H9 (cell line): ENCODE data around the gene MED27. TPM values are rescaled to one million over a fixed set of nuclear protein-coding genes. Genes with fewer than 3 reads are reported as not detected.

ENCODE experiments used
- DNase-seq: peaks from one replicate; pipeline ENCODE4 v3.0.0-alpha.2; 2017
- H2AFZ ChIP-seq: one replicate; pipeline ENCODE4 v1.6.1; 2013; ENCODE audit warnings: mild to moderate bottlenecking, low read length, control low read depth, moderate library complexity
- H2AK5ac ChIP-seq: 2 replicates; pipeline ENCODE4 v1.6.1; 2013; ENCODE audit warnings: low read length, control low read depth, mixed read lengths; ENCODE audit not compliant: insufficient read length
- H2BK120ac ChIP-seq: one replicate; pipeline ENCODE4 v1.6.1; 2013; ENCODE audit warnings: low read depth, mild to moderate bottlenecking, low read length, control low read depth, inconsistent platforms; ENCODE audit not compliant: poor library complexity, severe bottlenecking
- H2BK12ac ChIP-seq: 2 replicates; pipeline ENCODE4 v1.6.1; 2013; ENCODE audit warnings: low read length, control low read depth, mixed read lengths, low read depth; ENCODE audit not compliant: insufficient read length
- H2BK15ac ChIP-seq: 2 replicates; pipeline ENCODE4 v1.6.1; 2013; ENCODE audit warnings: low read depth, low read length, control low read depth
- H2BK20ac ChIP-seq: one replicate; pipeline ENCODE4 v1.6.1; 2013; ENCODE audit warnings: low read depth, mild to moderate bottlenecking, low read length, control low read depth, inconsistent platforms; ENCODE audit not compliant: poor library complexity, severe bottlenecking
- H2BK5ac ChIP-seq: 2 replicates; pipeline ENCODE4 v1.6.1; 2013; ENCODE audit warnings: low read length, control low read depth, mixed read lengths; ENCODE audit not compliant: insufficient read length
- H3K14ac ChIP-seq: 2 replicates; pipeline ENCODE4 v1.6.1; 2013; ENCODE audit warnings: low read length, control low read depth; ENCODE audit not compliant: insufficient read depth
- H3K18ac ChIP-seq: 2 replicates; pipeline ENCODE4 v1.6.1; 2013; ENCODE audit warnings: low read depth, mild to moderate bottlenecking, mixed read lengths, low read length, control low read depth; ENCODE audit not compliant: insufficient read length
- H3K23ac ChIP-seq: 2 replicates; pipeline ENCODE4 v1.6.1; 2013; ENCODE audit warnings: low read length, control low read depth, mixed read lengths, low read depth; ENCODE audit not compliant: insufficient read length
- H3K23me2 ChIP-seq: 2 replicates; pipeline ENCODE4 v1.6.1; 2013; ENCODE audit warnings: low read depth, mild to moderate bottlenecking, mixed read lengths, low read length, control low read depth; ENCODE audit not compliant: insufficient read length, poor library complexity, severe bottlenecking
- H3K27ac ChIP-seq: 2 replicates; pipeline ENCODE4 v1.5.1; 2013; ENCODE audit warnings: low read length, control low read depth, mixed read lengths, low read depth; ENCODE audit not compliant: insufficient read length
- H3K27me3 ChIP-seq: 2 replicates; pipeline ENCODE4 v1.6.1; 2013; ENCODE audit warnings: low read length, control low read depth, inconsistent platforms; ENCODE audit not compliant: insufficient read depth
- H3K4ac ChIP-seq: 2 replicates; pipeline ENCODE4 v1.6.1; 2013; ENCODE audit warnings: low read depth, mild to moderate bottlenecking, control low read depth, inconsistent platforms, low read length, moderate library complexity
- H3K4me1 ChIP-seq: 2 replicates; pipeline ENCODE4 v1.6.1; 2013; ENCODE audit warnings: low read length, control low read depth, inconsistent platforms; ENCODE audit not compliant: insufficient read depth
- H3K4me2 ChIP-seq: 2 replicates; pipeline ENCODE4 v1.6.1; 2013; ENCODE audit warnings: low read length, control low read depth, mixed read lengths; ENCODE audit not compliant: insufficient read length, insufficient read depth
- H3K56ac ChIP-seq: 2 replicates; pipeline ENCODE4 v1.6.1; 2013; ENCODE audit warnings: low read depth, mild to moderate bottlenecking, mixed read lengths, low read length, control low read depth; ENCODE audit not compliant: insufficient read length
- H3K79me1 ChIP-seq: 2 replicates; pipeline ENCODE4 v1.6.1; 2013; ENCODE audit warnings: low read depth, mild to moderate bottlenecking, moderate library complexity, low read length, control low read depth, inconsistent platforms; ENCODE audit not compliant: insufficient read depth, poor library complexity, severe bottlenecking
- H3K79me2 ChIP-seq: 2 replicates; pipeline ENCODE4 v1.6.1; 2013; ENCODE audit warnings: low read length, control low read depth, inconsistent platforms; ENCODE audit not compliant: insufficient read depth
- H3K9ac ChIP-seq: 2 replicates; pipeline ENCODE4 v1.6.1; 2013; ENCODE audit warnings: low read length, control low read depth, mixed read lengths; ENCODE audit not compliant: insufficient read length; ENCODE audit errors: extremely low read depth
- H3K9me3 ChIP-seq: one replicate; pipeline ENCODE4 v1.6.1; 2013; ENCODE audit warnings: low read depth, low read length, inconsistent platforms; ENCODE audit not compliant: control insufficient read depth
- H3T11ph ChIP-seq: one replicate; pipeline ENCODE4 v1.6.1; 2013; ENCODE audit warnings: mild to moderate bottlenecking, low read length, control low read depth, inconsistent platforms
- H4K20me1 ChIP-seq: one replicate; pipeline ENCODE4 v1.6.1; 2013; ENCODE audit not compliant: control insufficient read depth, insufficient read length, insufficient read depth
- H4K5ac ChIP-seq: 2 replicates; pipeline ENCODE4 v1.6.1; 2013; ENCODE audit warnings: low read depth, mild to moderate bottlenecking, mixed read lengths, low read length, control low read depth; ENCODE audit not compliant: insufficient read length
- H4K8ac ChIP-seq: replicated peaks from 2 replicates; pipeline ENCODE4 v1.6.1; 2013; ENCODE audit warnings: low read length, control low read depth, mixed read lengths, low read depth; ENCODE audit not compliant: insufficient read length
- H4K91ac ChIP-seq: 2 replicates; pipeline ENCODE4 v1.6.1; 2013; ENCODE audit warnings: low read depth, mild to moderate bottlenecking, moderate library complexity, mixed read lengths, low read length, control low read depth; ENCODE audit not compliant: insufficient read length
- H3K27ac Mint-ChIP-seq, 3 experiments: 2 replicates in 2 of 3; 3 replicates in 1 of 3; pipeline ENCODE4 v1.8.0; 2020 to 2021; ENCODE audit warnings: mixed read lengths in 3 of 3, mild to moderate bottlenecking in 1 of 3, moderate library complexity in 1 of 3
- H3K27me3 Mint-ChIP-seq: 2 replicates; pipeline ENCODE4 v1.8.0; 2021; ENCODE audit warnings: low read depth, mild to moderate bottlenecking, moderate library complexity, mixed read lengths
- H3K36me3 Mint-ChIP-seq, 3 experiments: 2 replicates in 2 of 3; 3 replicates in 1 of 3; pipeline ENCODE4 v1.8.0; 2020 to 2021; ENCODE audit warnings: low read depth in 3 of 3, mixed read lengths in 3 of 3; ENCODE audit not compliant: insufficient read depth in 1 of 3
- H3K4me1 Mint-ChIP-seq, 2 experiments: 2 replicates each; pipeline ENCODE4 v1.8.0; 2020; ENCODE audit warnings: mixed read lengths in 2 of 2
- H3K4me3 Mint-ChIP-seq, 2 experiments: 2 replicates in 1 of 2; 3 replicates in 1 of 2; pipeline ENCODE4 v1.8.0; 2020 to 2021; ENCODE audit warnings: mild to moderate bottlenecking in 2 of 2, mixed read lengths in 2 of 2, moderate library complexity in 1 of 2
- H3K9me3 Mint-ChIP-seq, 2 experiments: 2 replicates in 1 of 2; 3 replicates in 1 of 2; pipeline ENCODE4 v1.8.0; 2020; ENCODE audit warnings: mild to moderate bottlenecking in 2 of 2, mixed read lengths in 2 of 2, moderate library complexity in 1 of 2
- WGBS: extraction: QIAGEN DNeasy Blood & Tissue Kit; methylation state at CpG from one replicate; pipeline ENCODE4 v1.1.7; 2013; ENCODE audit warnings: missing lambda C conversion rate, low lambda C conversion rate, mixed read lengths; ENCODE audit not compliant: insufficient read length; ENCODE audit errors: extremely low coverage; 5-methylcytosine and 5-hydroxymethylcytosine counted together
- total RNA-seq: library from RNA; stranded (reverse); gene quantifications from 2 replicates; pipeline ENCODE4 v1.2.1, GENCODE V29; 2021
- TF ChIP-seq, protein P1 (sequence below): fragments of 200-600 bp; sonication (generic); conservative IDR thresholded peaks from 3 replicates; pipeline ENCODE4 v1.8.0; 2021; ENCODE audit warnings: antibody characterized with exemption, mild to moderate bottlenecking

Gene MED27
- total RNA-seq, 1 experiment from 2014 or later, result 33.5 TPM

DNA sequence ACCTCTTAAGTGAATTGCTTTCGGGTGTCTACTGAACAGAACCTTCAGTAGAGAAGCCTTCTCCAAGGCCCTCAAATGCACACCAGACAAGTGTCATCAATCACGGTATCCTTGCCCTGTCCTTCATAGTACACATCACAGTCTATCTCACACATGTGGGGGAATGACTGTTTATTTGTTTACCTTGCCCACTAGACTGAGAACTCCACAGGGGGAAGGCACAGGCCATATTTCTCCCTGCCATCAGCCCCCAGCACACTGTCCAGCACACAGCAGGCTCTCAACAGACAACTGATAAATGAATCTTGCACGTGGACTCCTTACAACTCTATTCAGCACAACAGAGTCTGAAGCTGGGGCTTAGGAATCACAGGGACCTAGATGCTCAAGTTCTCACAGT is 128.5 kb downstream of the MED27 start:
- Histone ChIP-seq H3K14ac (no peak overlapping the region), H3K4me2 (no peak overlapping the region), H4K8ac (no peak overlapping the region), H2BK12ac (no peak overlapping the region), H4K5ac (no peak overlapping the region), H3K4ac (no peak overlapping the region), H4K91ac (no peak overlapping the region), H2AK5ac (no peak overlapping the region), H3K9me3 (no peaks in the 10 kb centered on the region), H3K56ac (no peak overlapping the region), H3K4me1 (no peaks in the 10 kb centered on the region), H4K20me1 (no peaks in the 10 kb centered on the region), H3K79me1 (no peaks in the 10 kb centered on the region), H2BK5ac (no peak overlapping the region), H3K23ac (no peak overlapping the region), H3K27me3 (no peaks in the 10 kb centered on the region), H3K18ac (no peak overlapping the region), H3T11ph (no peak overlapping the region), H2AFZ (no peak overlapping the region), H3K9ac (no peak overlapping the region), H3K27ac (no peak overlapping the region), H2BK15ac (no peak overlapping the region), H3K23me2 (no peaks in the 10 kb centered on the region), H2BK120ac (no peak overlapping the region), H2BK20ac (no peak overlapping the region), H3K79me2 (no peaks in the 10 kb centered on the region; the same call in 1 of the 2 replicates)
- no peak for DNase-seq
- Mint-ChIP-seq H3K9me3 (no peaks in the 10 kb centered on the region), H3K27ac (no peak overlapping the region), H3K36me3 (no peaks in the 10 kb centered on the region), H3K27me3 (no peaks in the 10 kb centered on the region), H3K4me3 (no peak overlapping the region), H3K4me1 (peaks cover 2% of the 10 kb centered on the region in 2 experiments)
- TF ChIP-seq, protein P1, sequence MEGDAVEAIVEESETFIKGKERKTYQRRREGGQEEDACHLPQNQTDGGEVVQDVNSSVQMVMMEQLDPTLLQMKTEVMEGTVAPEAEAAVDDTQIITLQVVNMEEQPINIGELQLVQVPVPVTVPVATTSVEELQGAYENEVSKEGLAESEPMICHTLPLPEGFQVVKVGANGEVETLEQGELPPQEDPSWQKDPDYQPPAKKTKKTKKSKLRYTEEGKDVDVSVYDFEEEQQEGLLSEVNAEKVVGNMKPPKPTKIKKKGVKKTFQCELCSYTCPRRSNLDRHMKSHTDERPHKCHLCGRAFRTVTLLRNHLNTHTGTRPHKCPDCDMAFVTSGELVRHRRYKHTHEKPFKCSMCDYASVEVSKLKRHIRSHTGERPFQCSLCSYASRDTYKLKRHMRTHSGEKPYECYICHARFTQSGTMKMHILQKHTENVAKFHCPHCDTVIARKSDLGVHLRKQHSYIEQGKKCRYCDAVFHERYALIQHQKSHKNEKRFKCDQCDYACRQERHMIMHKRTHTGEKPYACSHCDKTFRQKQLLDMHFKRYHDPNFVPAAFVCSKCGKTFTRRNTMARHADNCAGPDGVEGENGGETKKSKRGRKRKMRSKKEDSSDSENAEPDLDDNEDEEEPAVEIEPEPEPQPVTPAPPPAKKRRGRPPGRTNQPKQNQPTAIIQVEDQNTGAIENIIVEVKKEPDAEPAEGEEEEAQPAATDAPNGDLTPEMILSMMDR, result no peak
- WGBS, result no CpG with 5 or more reads among the region's 3 CpGs
